Transverse colon (tissue), 4 donors: ENCODE measurements around the gene PHRF1. TPM values are rescaled to one million over a fixed set of nuclear protein-coding genes. Genes with fewer than 3 reads are reported as not detected.

ENCODE experiments used
- DNase-seq: peaks from one replicate; pipeline ENCODE4 v3.0.0-alpha.2; 2019
- H3K27ac ChIP-seq, 4 donors: fragments of 200-600 bp; sonication (generic); 2 replicates each; pipeline ENCODE4 v1.5.1; 2016 to 2018; ENCODE audit warnings: inconsistent platforms in 4 of 4
- H3K27me3 ChIP-seq: fragments of 200-600 bp; sonication (generic); 2 replicates; pipeline ENCODE4 v1.5.1; 2017; ENCODE audit warnings: inconsistent platforms
- H3K36me3 ChIP-seq, 4 donors: fragments of 200-600 bp; sonication (generic); 2 replicates each; pipeline ENCODE4 v1.5.1; 2017 to 2019; ENCODE audit warnings: inconsistent platforms in 4 of 4
- H3K4me1 ChIP-seq, 4 donors: fragments of 200-600 bp; sonication (generic); 2 replicates each; pipeline ENCODE4 v1.5.1; 2017 to 2020; ENCODE audit warnings: inconsistent platforms in 4 of 4
- H3K4me3 ChIP-seq, 4 donors: fragments of 200-600 bp; sonication (generic); 1 replicate in 1 of 4; 2 replicates in 3 of 4; pipeline versions ENCODE4 v1.5.1 to v1.6.1; 2017 to 2019; ENCODE audit warnings: inconsistent platforms in 4 of 4
- H3K9me3 ChIP-seq, 2 donors: fragments of 200-600 bp; sonication (generic); 2 replicates each; pipeline ENCODE4 v1.5.1; 2017 to 2019; ENCODE audit warnings: inconsistent platforms in 2 of 2
- CTCF ChIP-seq, 5 experiments: fragments of 200-600 bp in 3 of 5; fragments of 450-650 bp in 2 of 5; sonication (generic) in 3 of 5; IDR thresholded peaks; 1 replicate in 2 of 5; 2 replicates in 3 of 5; pipeline ENCODE4 v1.5.1; 2016 to 2017; ENCODE audit warnings: antibody characterized with exemption in 5 of 5, inconsistent platforms in 3 of 5, mild to moderate bottlenecking in 2 of 5, moderate library complexity in 1 of 5
- EP300 ChIP-seq: sonication (generic); formaldehyde crosslinking; IDR thresholded peaks from one replicate; pipeline ENCODE4 v1.6.1; 2017; ENCODE audit warnings: antibody characterized with exemption, low read depth
- POLR2A ChIP-seq: fragments of 450-650 bp; IDR thresholded peaks from one replicate; pipeline ENCODE4 v1.6.1; 2016; ENCODE audit warnings: antibody characterized with exemption, mild to moderate bottlenecking, moderate library complexity
- POLR2AphosphoS5 ChIP-seq, 3 donors: sonication (generic); formaldehyde crosslinking; IDR thresholded peaks; one replicate each; pipeline ENCODE4 v1.6.1; 2016; ENCODE audit warnings: antibody characterized with exemption in 3 of 3
- WGBS, 2 donors: methylation state at CpG; one replicate each; pipeline ENCODE4 v1.1.5; 2018; ENCODE audit warnings: low coverage in 1 of 2; 5-methylcytosine and 5-hydroxymethylcytosine counted together
- in situ Hi-C, 4 donors: fragments of 200-750 bp; cut with MboI; loops; one replicate each; pipeline versions ENCODE4 v1.15.0 to v1.15.1; 2017; ENCODE audit warnings: low sequenced_read_pairs in 3 of 4, low pct_ligation_motif_present in 1 of 4, low pct_unique_long_range_greater_than_20kb in 1 of 4
- intact Hi-C: fragments of 100-400 bp; cut with DNase I; formaldehyde crosslinking; loops from one replicate; pipeline ENCODE4 v1.15.1; 2023; ENCODE audit warnings: low total_unique reads
- total RNA-seq, 4 donors: library from RNA; depleted of rRNA; stranded (reverse); fragments of >200 nt; gene quantifications; one replicate each; pipeline ENCODE4 v1.1.0, GENCODE V29; 2016

The PHRF1 gene
- total RNA-seq, 4 donors from 2014 or later = 28.4 to 60.6 (median 43.2) TPM

- in situ Hi-C loops (no loop called here), intact Hi-C loops (no loop called here)
- no peak for TF ChIP-seq EP300
- TF ChIP-seq POLR2AphosphoS5 (IDR thresholded peaks at IDR 0.05) = no peak
- no peak for TF ChIP-seq POLR2A
- no peak for TF ChIP-seq CTCF (IDR thresholded peaks at IDR 0.05)
- Histone ChIP-seq H3K27me3 (peaks cover 2% of the 10 kb centered on the region), H3K9me3 (no peaks in the 10 kb centered on the region), H3K4me1 (peaks cover 10 to 35% (median 34%) of the 10 kb centered on the region in 4 donors), H3K4me3 (no peak overlapping the region), H3K27ac (no peak overlapping the region), H3K36me3 (no peaks in the 10 kb centered on the region)
- no peak for DNase-seq
- WGBS, 2 donors = 91% methylated on average over 20 of the region's 20 CpGs; no CpG with 5 or more reads in 1 of the 2 donors
These were observed 37.7 kb upstream of the PHRF1 start for GRCh38 chr11:538431-539051.

- Histone ChIP-seq H3K27ac (no peak overlapping the region), H3K9me3 (no peaks in the 10 kb centered on the region), H3K4me3 (no peak overlapping the region), H3K27me3 (peaks cover 2% of the 10 kb centered on the region), H3K36me3 (no peaks in the 10 kb centered on the region), H3K4me1 (peaks cover 0 to 29% (median 25%) of the 10 kb centered on the region in 4 donors)
- no peak for TF ChIP-seq POLR2AphosphoS5 (IDR thresholded peaks at IDR 0.05)
- TF ChIP-seq POLR2A = no peak
- no peak for TF ChIP-seq EP300
- no peak for TF ChIP-seq CTCF (IDR thresholded peaks at IDR 0.05)
- intact Hi-C loops = no loop called here
- in situ Hi-C loops = no loop called here
- WGBS, 2 donors = 93% methylated on average over 7 of the region's 8 CpGs; no CpG with 5 or more reads in 1 of the 2 donors
- no peak for DNase-seq
These were observed 36.2 kb upstream of the PHRF1 start for GRCh38 chr11:539971-540481.

GRCh38 chr11:540583-541432 is 35.5 kb upstream of the PHRF1 start:
- Histone ChIP-seq H3K4me1 (peaks cover 0 to 29% (median 24%) of the 10 kb centered on the region in 4 donors), H3K4me3 (no peak overlapping the region), H3K27ac (no peak overlapping the region), H3K9me3 (no peaks in the 10 kb centered on the region), H3K27me3 (peaks cover 2% of the 10 kb centered on the region), H3K36me3 (no peaks in the 10 kb centered on the region)
- WGBS, 2 donors = 91% methylated on average over 14 of the region's 23 CpGs; no CpG with 5 or more reads in 1 of the 2 donors
- DNase-seq = no peak
- TF ChIP-seq POLR2A (no peak), EP300 (no peak), POLR2AphosphoS5 (IDR thresholded peaks at IDR 0.05) (no peak), CTCF (IDR thresholded peaks at IDR 0.05) (no peak)
- intact Hi-C loops (no loop called here), in situ Hi-C loops (no loop called here)

GRCh38 chr11:541433-541885 is 34.8 kb upstream of the PHRF1 start:
- WGBS, 2 donors = 83% methylated on average over 20 of the region's 20 CpGs; no CpG with 5 or more reads in 1 of the 2 donors
- in situ Hi-C loops (no loop called here), intact Hi-C loops (no loop called here)
- Histone ChIP-seq H3K36me3 (no peaks in the 10 kb centered on the region), H3K27me3 (peaks cover 2% of the 10 kb centered on the region), H3K4me3 (no peak overlapping the region), H3K9me3 (no peaks in the 10 kb centered on the region), H3K27ac (no peak overlapping the region), H3K4me1 (peaks cover 0 to 23% (median 17%) of the 10 kb centered on the region in 4 donors)
- TF ChIP-seq POLR2A (no peak), POLR2AphosphoS5 (IDR thresholded peaks at IDR 0.05) (no peak), CTCF (IDR thresholded peaks at IDR 0.05) (no peak), EP300 (no peak)
- DNase-seq = no peak
